DOHH2 (cell line): ENCODE results near the gene RPL5.
"Not testable (repeated sequence)": the region's sequence is repeated elsewhere in the genome, so short reads cannot be mapped to it uniquely, and the experiment has no call there.

Experiments
- H3F3A ChIP-seq: fragments of 200-600 bp; sonication (generic), shearing (Covaris generic); 2 replicates; pipeline ENCODE4 v1.6.0; 2016; ENCODE audit warnings: antibody characterized with exemption, mild to moderate bottlenecking; ENCODE audit not compliant: control insufficient read depth, insufficient read depth
- H3K27ac ChIP-seq: fragments of 200-600 bp; sonication (generic); 2 replicates; pipeline ENCODE4 v1.5.1; 2014; ENCODE audit warnings: low read depth, mild to moderate bottlenecking, low read length, moderate library complexity
- H3K27me3 ChIP-seq: fragments of 200-600 bp; sonication (generic); 2 replicates; pipeline ENCODE4 v1.6.1; 2014; ENCODE audit warnings: mild to moderate bottlenecking, low read length, mixed read lengths; ENCODE audit not compliant: control insufficient read depth
- H3K36me3 ChIP-seq: fragments of 200-600 bp; sonication (generic); 2 replicates; pipeline ENCODE4 v1.6.1; 2014; ENCODE audit warnings: mild to moderate bottlenecking, low read length, moderate library complexity, mixed read lengths; ENCODE audit not compliant: control insufficient read depth
- H3K4me1 ChIP-seq: fragments of 200-600 bp; sonication (generic); 2 replicates; pipeline ENCODE4 v1.6.1; 2014; ENCODE audit warnings: mild to moderate bottlenecking, low read length, mixed read lengths; ENCODE audit not compliant: control insufficient read depth
- H3K4me2 ChIP-seq: fragments of 200-600 bp; sonication (generic); 2 replicates; pipeline ENCODE4 v1.6.0; 2014; ENCODE audit warnings: mild to moderate bottlenecking, low read length, moderate library complexity
- H3K4me3 ChIP-seq: fragments of 200-600 bp; sonication (generic); 2 replicates; pipeline ENCODE4 v1.5.1; 2014; ENCODE audit warnings: mild to moderate bottlenecking, low read length, mixed read lengths
- H3K79me2 ChIP-seq: fragments of 200-600 bp; sonication (generic); 2 replicates; pipeline ENCODE4 v1.6.1; 2014; ENCODE audit warnings: mild to moderate bottlenecking, low read length, mixed read lengths; ENCODE audit not compliant: control insufficient read depth
- H3K9me2 ChIP-seq: fragments of 200-600 bp; sonication (generic); replicated peaks from 2 replicates; pipeline ENCODE4 v1.6.1; 2014; ENCODE audit warnings: mild to moderate bottlenecking, low read length, mixed read lengths; ENCODE audit not compliant: control insufficient read depth
- H3K9me3 ChIP-seq: fragments of 200-600 bp; sonication (generic); 2 replicates; pipeline ENCODE4 v1.6.1; 2014; ENCODE audit warnings: antibody characterized with exemption, low read length, mixed read lengths; ENCODE audit not compliant: control insufficient read depth, insufficient read depth
- H4K20me1 ChIP-seq: fragments of 200-600 bp; sonication (generic); 2 replicates; pipeline ENCODE4 v1.6.0; 2014; ENCODE audit warnings: low read depth, mild to moderate bottlenecking, antibody characterized with exemption, low read length, moderate library complexity; ENCODE audit not compliant: control insufficient read depth, insufficient read depth
- EZH2phosphoT487 ChIP-seq: fragments of 200-600 bp; sonication (generic); IDR thresholded peaks from 2 replicates; pipeline ENCODE4 v1.6.1; 2017; ENCODE audit warnings: borderline replicate concordance, mild to moderate bottlenecking, antibody characterized with exemption, low read length, moderate library complexity, mixed read lengths
- TF ChIP-seq, protein P1 (sequence below): fragments of 200-600 bp; sonication (generic); IDR thresholded peaks from one replicate; pipeline ENCODE4 v1.5.1; 2014; ENCODE audit warnings: antibody characterized with exemption, mild to moderate bottlenecking, low read depth, low read length; ENCODE audit not compliant: poor library complexity, severe bottlenecking

Gene RPL5

DNA sequence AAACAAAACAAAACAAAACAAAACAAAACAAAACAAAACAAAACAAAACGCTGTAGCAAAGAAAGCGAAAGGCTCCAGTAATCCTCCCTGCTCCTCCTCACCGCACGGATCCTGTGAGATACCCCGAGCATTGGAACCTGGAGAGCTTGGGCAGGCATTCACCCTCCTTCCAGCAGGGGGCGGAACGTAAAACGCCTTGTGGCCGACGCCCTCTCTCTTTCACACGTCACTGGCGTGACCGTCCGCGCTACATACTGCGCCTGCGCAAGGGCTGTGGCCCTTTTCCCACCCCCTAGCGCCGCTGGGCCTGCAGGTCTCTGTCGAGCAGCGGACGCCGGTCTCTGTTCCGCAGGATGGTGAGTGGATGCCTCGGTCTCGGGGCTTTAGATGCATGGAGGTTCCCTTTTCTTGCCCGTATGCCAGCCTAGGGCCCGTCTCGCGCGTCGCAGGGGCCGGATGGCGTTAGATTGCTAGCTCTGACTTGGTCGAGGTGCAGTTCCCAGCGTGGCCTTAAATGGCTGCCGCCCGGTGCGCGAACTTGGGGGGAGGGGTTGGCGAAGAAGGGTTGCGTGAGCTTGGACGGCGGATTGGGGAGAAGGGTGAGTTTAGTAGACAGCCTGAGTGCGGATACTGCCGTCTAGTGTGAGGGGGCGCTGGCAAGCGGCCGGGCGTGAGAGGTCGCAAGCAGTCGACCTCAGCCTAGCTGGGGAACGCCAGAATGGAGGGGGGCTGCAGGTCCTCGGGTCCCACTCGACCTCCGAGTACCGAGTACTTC lies at the start of gene RPL5:
TSS of gene RPL5 (plus strand) at position 279 of the 775 bp plus-strand sequence. CDS start at position 354, 75 bp downstream.
- Histone ChIP-seq H3K9me2 (no peaks in the 10 kb centered on the region), H3K36me3 (peaks cover 50% of the 10 kb centered on the region), H3K4me1 (peaks cover 40% of the 10 kb centered on the region), H3K9me3 (no peaks in the 10 kb centered on the region), H3K4me3 (peak within 1 kb of the TSS; percentile 90), H4K20me1 (peaks cover 35% of the 10 kb centered on the region), H3K27me3 (no peaks in the 10 kb centered on the region), H3K27ac (peak within 1 kb of the TSS; percentile 73), H3F3A (peaks cover 34% of the 10 kb centered on the region), H3K79me2 (peaks cover 52% of the 10 kb centered on the region), H3K4me2 (peak within 1 kb of the TSS; percentile 84)
- TF ChIP-seq, protein P1, sequence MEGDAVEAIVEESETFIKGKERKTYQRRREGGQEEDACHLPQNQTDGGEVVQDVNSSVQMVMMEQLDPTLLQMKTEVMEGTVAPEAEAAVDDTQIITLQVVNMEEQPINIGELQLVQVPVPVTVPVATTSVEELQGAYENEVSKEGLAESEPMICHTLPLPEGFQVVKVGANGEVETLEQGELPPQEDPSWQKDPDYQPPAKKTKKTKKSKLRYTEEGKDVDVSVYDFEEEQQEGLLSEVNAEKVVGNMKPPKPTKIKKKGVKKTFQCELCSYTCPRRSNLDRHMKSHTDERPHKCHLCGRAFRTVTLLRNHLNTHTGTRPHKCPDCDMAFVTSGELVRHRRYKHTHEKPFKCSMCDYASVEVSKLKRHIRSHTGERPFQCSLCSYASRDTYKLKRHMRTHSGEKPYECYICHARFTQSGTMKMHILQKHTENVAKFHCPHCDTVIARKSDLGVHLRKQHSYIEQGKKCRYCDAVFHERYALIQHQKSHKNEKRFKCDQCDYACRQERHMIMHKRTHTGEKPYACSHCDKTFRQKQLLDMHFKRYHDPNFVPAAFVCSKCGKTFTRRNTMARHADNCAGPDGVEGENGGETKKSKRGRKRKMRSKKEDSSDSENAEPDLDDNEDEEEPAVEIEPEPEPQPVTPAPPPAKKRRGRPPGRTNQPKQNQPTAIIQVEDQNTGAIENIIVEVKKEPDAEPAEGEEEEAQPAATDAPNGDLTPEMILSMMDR = peak; percentile 81
- no peak for TF ChIP-seq EZH2phosphoT487

DNA sequence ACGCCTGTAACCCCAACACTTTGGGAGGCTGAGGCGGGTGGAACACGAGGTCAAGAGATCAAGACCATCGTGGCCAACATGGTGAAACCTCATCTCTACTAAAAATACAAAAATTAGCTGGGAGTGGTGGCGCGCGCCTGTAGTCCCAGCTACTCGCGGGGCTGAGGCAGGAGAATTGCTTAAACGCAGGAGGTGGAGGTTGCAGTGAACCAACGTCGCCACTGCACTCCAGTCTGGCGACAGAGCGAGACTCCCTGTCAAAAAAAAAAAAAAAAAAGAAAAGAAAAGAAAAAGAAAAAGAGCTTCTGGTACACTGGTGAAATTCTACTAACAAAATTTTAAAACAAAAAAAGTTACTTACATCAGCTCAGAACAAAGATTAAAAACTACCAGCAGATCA lies 48.3 kb upstream of the RPL5 start:
- not testable (repeated sequence) for H4K20me1 ChIP-seq, H3K27me3 ChIP-seq, H3K36me3 ChIP-seq, H3K9me2 ChIP-seq, H3F3A ChIP-seq, H3K9me3 ChIP-seq, H3K27ac ChIP-seq
- peak overlapping the region; percentile 87 for H3K4me3 ChIP-seq
- peak overlapping the region; percentile 86 for H3K4me2 ChIP-seq
- peaks cover 14% of the 10 kb centered on the region for H3K4me1 ChIP-seq
- peaks cover 35% of the 10 kb centered on the region for H3K79me2 ChIP-seq

DNA sequence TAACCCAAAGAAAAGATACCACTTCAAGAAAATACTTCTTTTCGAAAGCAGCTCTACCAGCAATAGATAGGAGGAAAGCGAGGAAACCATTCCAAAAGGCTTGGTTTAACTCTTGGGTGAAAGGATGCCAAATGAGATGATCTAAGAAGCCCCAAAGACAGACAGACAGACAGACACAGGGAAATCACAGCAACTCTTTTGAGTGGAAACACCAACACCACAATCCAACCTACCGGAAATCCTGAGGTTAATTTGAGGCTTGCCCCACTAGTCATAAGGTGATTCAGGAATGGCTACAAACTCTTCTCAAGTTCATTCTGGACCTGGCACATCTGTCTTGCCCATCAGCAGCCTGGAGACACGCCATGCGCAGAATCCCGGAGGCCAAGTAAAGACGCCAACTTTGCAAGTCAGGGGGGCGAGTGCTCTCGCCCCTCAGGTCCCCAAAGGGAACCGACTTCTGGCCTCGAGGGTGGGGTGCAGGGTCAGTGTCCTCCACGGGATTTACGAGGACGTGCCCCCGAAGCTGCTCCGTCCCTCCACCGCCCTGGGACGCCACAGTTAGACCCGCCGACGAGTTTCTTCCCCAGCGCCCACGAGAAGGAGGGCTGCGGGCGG lies 47.7 kb upstream of the RPL5 start:
- Histone ChIP-seq H3K79me2 (peaks cover 31% of the 10 kb centered on the region), H4K20me1 (no peaks in the 10 kb centered on the region), H3K9me2 (no peaks in the 10 kb centered on the region), H3F3A (peaks cover 3% of the 10 kb centered on the region), H3K27me3 (no peaks in the 10 kb centered on the region), H3K4me1 (peaks cover 14% of the 10 kb centered on the region), H3K27ac (peak overlapping the region; percentile 28; the same call in 1 of the 2 replicates), H3K9me3 (no peaks in the 10 kb centered on the region), H3K4me3 (peak overlapping the region; percentile 87), H3K36me3 (no peaks in the 10 kb centered on the region), H3K4me2 (peak overlapping the region; percentile 86)
- TF ChIP-seq, protein P1 = no peak
- TF ChIP-seq EZH2phosphoT487 = no peak
